Measurements from ENCODE around the gene ASB2.

The ASB2 gene

GRCh38 chr14:93960774-93961438 lies 15.5 kb downstream of the ASB2 start:
- DNase-seq (ENCODE audit: low read depth): no peak

- no peak for DNase-seq (ENCODE audit: low read depth)
Measured at GRCh38 chr14:93960108-93960475, 16.3 kb downstream of the ASB2 start.

DNA sequence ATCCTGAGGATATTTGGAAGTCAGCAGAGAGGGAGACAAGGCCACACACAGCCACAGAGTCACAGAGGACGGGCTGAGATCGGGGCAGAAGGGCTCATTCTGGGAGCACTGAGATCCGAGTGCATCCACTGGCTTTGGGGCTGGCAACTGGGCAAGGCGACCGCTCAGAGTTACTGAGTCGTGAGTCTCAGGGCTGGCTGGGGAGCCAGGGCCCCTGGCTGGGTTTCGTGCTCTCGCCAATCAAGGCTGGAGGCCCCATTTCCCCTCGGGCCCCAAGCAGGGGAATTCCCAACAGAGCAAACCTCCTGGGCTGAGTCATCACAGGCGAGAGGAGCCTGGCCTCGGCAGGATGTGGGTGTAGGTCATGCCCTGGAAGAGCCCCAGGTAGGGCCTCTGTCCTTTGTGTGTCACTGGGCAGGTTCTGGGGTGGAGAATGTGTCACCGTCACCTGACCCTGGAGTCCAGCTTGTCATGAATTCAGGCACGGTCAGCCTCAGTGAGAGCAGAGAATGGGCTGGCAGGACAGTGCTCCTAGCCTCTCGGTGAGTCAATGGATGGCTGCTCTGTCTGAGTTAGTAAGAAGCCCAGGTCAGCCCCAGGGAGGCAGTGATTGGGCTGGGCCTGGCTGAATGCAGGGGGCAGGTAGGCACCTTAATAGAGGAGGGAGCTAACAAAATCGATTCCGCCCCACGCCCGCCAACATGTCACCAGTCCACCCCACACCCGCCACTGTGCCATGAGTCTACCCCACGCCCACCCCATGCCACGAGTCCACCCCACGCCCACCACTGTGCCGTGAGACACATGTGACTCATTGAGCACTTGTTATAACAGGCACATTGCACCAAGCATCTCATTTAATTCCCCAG lies 16.9 kb downstream of the ASB2 start:
- DNase-seq (ENCODE audit: low read depth): peak; percentile 94

DNA sequence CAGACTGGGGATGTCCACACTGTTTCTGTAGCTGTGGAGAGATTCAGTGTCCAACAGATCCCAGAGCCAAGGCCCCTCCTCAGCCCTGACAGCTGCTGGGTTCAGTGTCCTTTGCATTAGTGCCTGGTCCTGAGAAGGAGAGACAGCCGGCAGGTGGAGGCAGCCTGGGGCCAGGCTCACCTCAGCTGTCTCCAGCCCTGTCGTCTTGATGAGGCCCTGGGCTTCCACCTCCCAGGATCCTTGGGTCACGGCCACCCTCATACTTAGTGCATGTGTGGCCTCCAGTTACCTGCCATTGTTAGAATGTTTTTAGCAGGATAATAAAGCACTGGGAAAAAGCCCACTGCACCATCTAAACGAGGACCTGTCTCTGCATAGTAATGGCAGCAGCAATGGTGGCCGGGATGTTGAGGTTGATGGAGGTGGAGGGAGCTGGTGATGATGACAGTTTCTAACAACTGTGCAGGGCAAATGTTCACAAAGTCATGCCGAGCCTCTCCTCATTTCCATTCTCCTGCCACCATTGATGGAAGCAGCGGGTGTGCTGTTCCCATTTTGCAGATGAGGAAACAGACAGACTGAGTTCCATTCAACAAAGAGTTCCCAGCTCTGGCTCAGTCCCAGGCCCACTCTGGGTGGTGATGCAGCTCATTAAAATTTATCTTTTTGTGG lies 17.7 kb downstream of the ASB2 start:
- no peak for DNase-seq (ENCODE audit: low read depth)

GRCh38 chr14:93957751-93958566 lies 18.4 kb downstream of the ASB2 start:
- no peak for DNase-seq (ENCODE audit: low read depth)

- DNase-seq (ENCODE audit: low read depth): no peak
Measured at GRCh38 chr14:93957333-93957710, 19.0 kb downstream of the ASB2 start.

- no peak for DNase-seq (ENCODE audit: low read depth)
Measured at GRCh38 chr14:93956514-93957332, 19.6 kb downstream of the ASB2 start.

DNA sequence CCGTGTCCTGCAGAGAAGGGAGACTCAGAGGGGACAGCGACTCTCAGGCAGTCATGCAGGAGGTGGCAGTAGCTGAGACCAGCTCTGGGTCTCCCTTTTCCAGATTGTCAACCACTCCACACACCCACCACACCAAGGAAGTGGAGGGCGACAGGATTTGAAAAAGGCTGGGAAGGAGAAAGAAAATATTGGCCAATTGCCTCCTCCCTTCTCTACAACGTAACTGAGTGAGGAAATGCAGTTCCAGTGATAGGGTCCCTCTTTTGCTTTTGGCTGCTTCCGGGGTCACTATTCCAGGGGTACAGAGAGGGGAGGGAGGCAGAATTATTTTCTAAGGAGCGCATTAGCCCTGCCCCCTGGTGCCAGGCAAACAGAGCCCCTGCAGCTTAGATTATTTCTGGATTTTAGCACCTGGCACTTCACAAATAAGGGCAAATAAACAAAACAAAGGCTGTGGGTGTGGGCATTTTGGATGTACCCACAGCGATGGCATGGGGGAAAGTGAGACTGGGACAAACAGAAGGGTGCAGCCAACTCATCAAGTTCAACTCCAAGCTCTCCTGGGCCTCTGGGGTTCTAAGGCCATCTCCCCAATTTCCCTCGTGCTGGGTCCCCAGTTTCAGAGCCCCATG lies 20.4 kb downstream of the ASB2 start:
- no peak for DNase-seq (ENCODE audit: low read depth)

DNA sequence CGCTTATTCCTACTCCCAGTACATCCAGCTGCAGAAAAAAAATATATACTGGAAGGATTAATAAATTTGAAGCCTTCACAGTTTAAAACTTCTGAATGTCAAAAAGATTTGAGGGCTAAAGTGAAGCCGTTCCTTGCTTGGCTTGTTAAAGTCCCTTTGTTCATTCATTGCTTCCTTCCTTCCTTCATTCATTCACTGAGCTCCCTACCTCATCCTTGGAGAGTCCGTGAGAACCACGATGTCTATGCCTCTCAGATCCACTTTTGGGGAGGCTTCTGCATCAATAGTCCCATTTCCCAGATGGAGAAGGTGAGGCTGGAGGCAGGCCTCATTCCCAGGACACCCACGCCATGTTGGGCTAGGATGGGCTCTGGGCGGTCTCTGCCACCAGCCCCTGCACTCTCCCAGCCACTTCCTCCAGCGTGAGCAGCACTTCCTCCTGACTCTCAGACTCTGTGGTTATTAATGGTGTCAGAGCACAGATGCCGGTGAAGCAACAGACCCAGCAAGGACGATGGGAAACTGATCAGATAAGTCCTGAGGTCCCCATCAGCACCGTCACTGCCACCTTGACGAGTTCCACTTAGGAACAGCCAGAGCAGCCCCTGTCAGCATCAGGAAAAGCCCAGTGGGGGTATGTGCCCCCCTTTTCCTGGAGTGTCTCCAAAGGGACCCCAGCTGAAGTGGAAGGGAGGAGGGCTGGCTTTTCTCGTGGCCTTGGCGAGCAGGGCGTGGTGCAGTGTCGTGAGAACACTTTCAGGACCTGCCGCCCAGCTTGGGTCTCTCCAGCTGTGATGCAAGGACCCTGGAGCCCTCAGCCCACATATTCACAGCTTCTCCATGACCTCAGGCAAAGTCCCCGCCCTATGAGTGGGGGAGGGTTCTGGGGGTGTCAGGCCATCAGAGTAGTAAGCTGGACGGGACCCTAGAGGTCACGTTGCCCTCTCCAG lies 21.2 kb downstream of the ASB2 start:
- no peak for DNase-seq (ENCODE audit: low read depth)

DNA sequence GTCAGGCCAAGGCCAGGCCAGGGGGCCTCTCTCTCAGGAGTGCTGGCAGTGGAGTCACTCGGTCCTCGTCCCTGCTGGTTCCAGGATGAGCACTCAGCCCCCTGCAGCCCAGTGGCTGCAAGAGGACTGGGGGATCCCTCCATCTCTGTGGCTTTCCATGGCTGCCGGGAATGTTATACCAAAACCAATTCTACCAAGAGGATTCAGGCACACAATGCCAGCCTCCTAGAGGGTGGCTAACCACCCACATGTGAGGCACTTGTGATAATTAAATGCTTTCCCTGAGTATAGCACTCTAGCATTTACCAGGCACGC lies 21.9 kb downstream of the ASB2 start:
- no peak for DNase-seq (ENCODE audit: low read depth)

DNA sequence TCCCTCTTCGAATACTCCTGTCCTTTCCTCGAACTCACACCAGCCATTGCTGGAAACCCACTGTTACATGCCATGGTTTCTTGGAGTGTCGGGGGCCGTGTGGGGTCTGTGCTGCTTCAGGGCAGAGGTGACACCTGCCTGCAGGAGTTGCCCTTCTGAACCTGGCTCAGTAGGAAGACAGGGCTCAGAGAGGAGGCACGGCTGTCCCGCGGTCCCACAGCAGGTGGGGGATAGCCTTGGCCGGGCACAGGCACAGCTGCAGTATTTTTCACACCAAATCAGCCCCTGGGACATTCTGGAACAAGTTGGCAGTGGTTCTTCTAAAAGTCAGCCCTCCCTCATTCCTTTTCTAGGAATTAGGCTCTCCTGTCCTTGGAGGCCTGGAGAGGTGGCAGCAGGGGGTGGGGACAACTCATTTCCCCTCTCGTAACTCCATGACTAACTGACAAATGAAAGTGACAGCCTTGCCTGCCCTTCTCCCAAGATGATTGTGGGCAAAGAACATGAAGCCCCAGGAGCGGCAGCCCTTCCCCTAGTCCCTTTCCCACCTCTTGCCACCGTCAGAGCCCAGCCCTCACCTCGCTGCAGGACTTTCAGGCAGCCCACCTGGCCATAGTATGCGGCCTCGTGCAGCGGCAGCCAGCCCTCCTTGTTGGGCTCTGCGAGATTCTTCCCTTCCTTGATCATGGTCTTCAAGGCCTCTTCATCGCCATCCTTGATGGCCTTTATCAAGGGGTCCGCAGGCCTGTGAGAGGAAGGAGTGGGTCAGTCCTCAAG lies 22.4 kb downstream of the ASB2 start:
- no peak for DNase-seq (ENCODE audit: low read depth)

DNA sequence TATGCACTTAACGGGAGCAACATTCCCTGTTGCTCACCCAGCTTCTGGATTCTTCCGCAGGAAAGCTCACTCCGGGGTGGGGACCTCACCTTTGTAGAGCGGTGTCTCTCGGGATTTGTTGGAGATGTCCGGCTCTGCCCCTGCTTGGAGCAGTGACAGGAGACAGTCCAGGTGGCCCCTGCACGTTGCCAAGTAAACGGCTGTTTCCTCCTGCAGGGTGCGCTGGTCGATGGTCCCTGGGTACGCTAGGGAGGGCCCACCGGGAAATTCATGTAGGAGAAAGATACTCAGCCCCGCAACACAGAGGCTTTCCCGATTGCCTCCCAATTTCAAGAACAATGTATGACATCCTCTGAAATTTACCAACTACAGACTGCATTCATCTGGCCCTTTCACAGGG lies 23.1 kb downstream of the ASB2 start:
- DNase-seq (ENCODE audit: low read depth): no peak

GRCh38 chr14:93952829-93953228 lies 23.5 kb downstream of the ASB2 start:
- no peak for DNase-seq (ENCODE audit: low read depth)

GRCh38 chr14:93951635-93952540 lies 24.5 kb downstream of the ASB2 start:
- no peak for DNase-seq (ENCODE audit: low read depth)

DNA sequence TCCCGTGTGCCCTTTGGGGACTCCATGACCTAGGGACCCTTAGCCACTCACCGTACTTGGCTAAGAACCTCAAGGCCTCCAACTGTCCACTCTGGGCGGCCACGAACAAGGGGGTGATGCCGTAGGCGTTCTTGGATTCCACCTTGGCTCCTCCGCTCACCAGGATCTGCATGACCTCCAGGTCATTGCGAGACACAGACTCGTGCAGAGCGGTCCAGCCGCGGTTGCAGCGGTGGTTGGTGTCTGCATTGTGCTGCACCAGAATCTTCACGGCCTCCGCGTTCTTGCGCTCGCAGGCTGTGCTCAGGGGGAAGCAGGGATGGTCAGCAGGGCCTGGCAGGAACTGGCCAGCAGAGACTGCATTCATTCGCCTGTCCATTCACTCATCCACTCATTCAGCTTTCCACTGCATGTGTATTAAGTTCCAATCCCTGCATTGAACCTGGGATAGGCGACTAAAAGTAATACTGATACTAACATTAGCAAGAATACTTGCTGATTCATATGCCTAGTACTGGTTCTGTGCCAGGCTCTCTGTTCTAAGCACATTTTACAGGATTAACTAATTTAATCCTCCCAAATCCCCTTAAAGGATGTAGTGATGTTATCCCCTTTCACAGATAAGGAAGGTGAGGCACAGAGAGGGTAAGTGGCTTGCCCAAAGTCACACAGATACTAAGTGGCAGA lies 25.3 kb downstream of the ASB2 start:
- no peak for DNase-seq (ENCODE audit: low read depth)

GRCh38 chr14:93949511-93950075 lies 26.8 kb downstream of the ASB2 start:
- no peak for DNase-seq (ENCODE audit: low read depth)

- no peak for DNase-seq (ENCODE audit: low read depth)
Measured at GRCh38 chr14:93947282-93947681, 29.1 kb downstream of the ASB2 start.

All from activated T-cell treated with anti-CD3 and anti-CD28 coated beads for 24 hours (primary cell).